HG03520 (cell line): ENCODE data around the gene PDGFC.

Source experiments
- ATAC-seq: cut with Tn5 transposase; IDR thresholded peaks from one replicate; pipeline ENCODE4 v1.9.1; 2021; ENCODE audit warnings: mild to moderate bottlenecking, moderate library complexity; ENCODE audit not compliant: unreplicated experiment

The PDGFC gene

DNA sequence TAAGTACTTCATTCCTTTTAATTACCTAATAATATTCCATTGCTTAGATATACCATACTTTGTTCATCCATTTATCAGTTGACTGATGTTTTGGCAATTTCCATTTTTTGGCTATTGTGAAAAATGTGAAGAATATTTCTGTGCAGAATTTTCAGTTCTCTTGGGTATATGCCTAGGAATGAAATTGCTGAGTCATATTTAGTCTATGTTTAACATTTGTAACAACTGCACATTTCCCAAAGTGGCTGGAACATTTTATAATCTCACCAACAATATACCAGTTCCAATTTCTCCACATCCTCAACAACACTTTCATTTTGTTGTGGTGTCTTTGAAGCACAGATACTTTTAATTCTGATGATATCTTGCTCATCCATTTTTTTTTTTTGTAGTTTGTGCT, 215.5 kb downstream of the PDGFC start:
- no peak for ATAC-seq

DNA sequence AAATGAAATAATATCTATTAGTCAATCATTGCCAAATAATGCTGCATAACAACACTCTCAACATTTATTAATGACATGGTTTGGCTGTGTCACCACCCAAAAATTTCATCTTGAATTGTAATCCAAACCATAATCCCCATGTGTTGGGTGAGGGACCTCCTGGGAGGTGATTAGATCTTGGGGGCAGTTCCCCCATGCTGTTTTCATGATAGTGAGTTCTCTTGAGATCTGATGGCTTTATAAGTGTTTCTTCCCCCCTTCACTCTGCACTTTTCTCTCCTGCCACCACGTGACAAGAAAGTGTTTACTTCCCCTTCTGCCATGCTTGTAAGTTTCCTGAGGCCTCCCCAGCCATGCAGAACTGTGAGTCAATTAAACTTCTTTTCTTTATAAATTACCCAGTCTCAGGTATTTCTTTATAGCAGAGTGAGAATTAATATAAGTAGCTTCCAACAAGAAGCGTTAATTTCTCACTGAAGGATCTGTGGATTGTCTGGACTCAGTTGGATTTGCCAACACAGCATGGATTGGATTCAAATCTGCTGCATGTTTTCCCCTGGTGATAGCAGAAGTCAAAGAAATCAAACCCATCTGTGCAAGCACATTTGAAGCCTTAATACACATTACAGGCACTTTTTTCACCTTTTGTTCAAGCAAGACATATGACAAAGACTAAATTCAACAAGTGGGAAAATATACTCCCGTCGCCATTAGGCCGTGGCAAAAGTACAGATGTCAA, 216.6 kb downstream of the PDGFC start:
- no peak for ATAC-seq

DNA sequence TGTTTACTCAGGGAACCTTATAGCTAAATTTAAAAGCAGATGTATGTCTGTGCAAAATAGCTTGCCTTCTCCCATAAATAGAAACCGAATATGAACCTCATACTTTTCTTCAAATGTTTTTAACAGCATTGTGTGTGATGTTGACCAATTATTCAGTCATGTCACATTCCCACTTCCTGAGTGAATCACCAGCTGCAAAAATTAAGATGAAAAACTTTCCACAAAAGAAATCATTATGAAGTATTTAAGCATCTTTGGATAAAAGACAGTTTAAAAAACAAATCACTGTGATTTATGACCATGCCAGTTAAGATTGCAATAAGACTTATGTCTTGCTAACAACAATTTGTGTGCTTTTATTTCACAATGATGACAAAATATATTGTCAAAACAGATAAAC, 220.1 kb downstream of the PDGFC start:
- no peak for ATAC-seq

DNA sequence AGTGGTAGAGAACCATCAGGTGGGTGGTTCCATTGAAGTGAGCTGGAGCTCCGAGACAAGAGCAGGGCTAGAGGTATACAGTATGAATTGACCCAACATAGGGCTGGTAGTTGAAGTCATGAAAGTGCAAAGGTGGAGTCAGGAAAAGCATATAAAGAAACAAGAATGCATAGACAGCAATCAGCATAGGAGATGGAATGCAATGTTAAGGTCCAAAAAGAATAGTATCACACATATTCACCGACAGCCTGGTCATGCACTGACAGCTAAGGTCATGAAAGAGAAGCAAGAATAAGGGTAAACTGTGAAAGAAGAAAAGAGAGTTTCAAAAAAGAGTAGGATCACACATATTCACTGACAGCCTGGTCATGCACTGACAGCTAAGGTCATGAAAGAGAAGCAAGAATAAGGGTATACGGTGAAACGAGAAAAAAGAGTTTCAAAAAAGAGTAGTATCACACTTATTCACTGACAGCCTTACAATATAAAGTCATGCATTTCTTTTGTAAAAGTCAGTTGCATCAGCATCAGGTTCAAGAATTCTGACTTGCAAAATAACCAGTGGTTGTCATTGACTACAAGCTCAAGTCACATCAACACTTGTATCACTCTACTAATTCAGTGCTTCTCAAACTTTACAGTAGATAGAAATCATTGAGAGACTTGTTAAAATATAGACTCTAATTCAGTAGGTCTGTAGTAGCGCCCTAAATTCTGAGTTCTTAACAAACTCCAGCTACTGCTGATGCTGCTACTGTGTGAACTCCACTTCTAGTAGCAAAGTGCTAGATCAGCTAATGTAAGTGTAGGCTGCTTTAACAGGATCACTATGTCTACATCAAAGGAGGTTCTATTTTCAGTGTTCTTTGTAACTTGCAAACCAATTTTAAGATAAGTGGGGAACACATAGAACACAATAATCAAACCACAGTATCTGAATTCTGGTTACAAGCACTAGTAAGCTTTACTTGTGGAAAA, 221.9 kb downstream of the PDGFC start:
- ATAC-seq, result no peak

DNA sequence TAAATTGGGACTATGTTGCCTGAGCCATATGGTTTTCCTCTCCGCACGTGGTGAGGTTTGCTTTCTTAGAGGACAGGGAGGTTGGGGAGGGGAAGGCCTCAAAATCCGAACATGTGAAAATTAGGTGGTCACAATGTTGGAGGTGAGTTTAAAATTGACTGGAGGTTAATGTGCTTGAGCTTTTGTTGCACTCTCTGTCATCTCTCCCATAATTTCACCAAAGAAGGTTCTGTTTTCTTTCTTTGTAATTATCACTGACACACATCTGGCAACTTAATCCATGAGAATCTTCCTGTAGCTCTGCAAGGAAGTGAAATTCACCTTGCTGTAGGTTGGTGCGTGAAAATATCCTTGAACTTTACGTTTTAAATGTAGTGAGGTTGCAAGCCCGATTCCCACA, 225.5 kb downstream of the PDGFC start:
- no peak for ATAC-seq

DNA sequence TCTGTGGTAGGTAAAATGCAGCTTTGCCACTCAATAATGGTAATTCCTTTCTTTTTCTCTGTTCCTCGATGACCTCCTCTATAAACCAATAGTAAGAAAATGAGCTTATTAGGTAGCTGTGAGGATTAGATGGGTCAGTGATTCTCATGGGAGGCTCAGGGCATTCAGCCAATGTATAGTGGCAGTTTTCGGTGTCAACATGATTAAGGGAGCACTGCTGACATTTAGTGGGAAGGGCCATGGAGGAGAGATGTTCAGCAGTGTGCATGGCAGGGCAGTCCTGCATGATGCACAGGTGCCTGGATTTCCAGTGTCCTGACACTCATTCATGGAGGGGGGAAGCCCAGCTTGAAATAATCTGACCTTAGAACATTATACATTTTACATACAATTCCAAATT, 232.8 kb downstream of the PDGFC start:
- no peak for ATAC-seq

DNA sequence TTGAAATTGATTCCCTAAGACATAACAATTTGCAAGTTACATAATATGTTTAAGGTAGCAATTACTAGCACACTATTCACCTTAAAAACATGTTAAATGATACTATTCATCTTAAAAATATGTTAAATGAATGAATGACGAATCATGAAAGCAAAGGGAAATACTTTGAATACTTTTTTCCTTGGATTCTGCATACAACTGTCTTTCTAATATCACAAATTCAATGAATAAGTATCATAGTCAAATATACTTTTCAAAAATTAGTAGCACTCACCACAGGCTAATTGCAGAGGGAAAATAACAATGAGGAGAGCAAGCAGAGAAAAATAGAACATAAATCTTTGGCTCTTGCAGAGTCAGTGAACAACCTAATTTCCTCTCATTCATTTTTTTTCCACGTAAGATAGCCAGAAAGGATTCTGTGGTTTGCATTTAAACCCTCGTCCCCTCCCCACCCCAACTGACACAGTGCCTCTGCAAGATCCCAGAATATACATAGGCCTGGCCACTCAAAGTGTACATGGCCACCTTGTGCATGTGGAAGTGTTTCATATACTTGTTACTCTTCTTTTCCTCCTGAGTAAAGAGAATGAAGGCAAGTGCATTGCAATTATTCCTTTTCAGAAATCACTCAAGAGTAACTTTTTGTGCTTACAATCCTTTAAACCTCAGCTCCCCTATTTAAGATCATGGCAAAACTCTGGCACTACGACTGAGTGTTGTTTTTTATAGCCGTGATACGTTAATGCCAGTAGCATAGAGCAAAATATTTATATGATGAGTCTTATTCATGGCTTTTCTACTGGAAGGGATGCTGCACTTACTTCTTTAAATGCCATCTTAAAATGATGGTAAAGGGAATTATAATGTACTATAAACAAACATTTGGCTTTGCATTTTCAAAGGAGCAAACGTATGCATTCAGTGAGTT, 236.4 kb downstream of the PDGFC start:
- ATAC-seq, result no peak

DNA sequence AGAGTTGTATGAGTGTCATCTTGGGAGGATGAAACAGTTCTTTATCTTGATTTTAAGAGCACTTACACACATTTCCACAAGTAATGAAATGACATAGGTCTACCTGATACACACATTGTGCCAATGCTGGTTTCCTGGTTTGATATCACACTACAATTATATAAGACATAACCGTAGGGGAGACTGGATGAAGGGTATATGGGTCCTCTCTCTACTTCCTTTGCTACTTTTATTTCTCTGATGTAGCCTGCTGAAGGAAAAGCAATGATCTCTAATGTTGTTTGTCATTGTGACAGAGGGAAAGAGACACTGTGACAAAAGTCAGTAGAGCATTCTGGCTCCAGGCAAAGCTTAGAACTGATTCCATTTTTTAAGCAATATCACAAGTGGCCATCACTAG, 238.0 kb downstream of the PDGFC start:
- no peak for ATAC-seq

DNA sequence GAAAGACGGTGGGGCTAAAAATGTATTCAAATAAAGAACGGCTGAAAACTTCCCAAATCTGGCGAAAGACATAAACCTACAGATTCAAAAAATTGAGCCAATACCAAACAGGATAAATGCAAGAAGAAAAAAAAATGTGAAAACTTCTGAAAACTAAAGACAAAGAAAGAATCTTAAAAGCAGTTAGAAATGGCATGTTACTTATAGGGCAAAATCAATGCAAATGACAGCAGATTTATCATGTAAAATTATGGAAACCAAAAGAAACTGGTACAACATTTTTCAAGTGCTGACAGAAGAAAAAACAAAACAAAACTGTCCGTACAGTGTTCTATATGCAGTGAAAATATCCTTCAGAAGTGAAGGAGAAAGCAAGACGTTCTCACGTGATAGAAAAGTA, 239.0 kb downstream of the PDGFC start:
- no peak for ATAC-seq

DNA sequence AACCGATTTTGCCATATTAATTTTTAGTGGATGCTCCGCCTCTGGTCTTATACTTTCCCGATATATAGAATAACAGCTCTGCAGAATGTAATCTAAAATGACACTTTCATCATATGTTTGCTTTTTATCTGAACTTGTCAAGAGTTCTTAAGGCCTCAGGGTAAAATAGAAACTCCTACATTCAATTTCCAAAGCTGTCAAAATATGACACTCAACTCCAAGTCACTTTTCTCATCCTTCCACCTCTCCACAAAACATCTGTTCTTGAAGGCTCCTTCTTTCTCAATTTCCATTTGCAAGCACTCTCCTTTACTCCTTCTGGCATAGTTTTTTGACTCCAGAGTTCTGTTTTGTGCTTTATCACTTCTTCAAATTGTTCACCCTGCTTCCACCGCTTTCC, 242.2 kb downstream of the PDGFC start:
- ATAC-seq, result no peak

DNA sequence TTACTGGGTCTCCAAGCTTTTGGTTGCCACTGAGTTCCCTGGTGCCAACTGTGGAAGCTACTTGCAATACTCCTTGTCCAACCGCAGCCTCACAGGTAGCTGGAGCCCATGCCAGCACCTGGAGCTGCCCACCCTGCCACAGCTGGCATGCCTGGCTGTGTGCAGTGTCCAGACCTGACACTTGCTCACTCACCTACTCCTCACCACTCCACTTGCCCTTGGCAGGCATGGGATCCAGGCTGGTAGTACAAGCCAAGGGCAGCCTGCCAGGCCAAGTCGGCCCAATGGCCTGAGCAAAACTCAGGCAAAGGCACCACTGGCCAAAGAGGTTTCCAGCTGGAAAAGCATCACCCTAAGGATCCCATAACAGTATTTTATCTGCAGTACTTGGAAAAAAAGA, 246.3 kb downstream of the PDGFC start:
- ATAC-seq, result no peak

DNA sequence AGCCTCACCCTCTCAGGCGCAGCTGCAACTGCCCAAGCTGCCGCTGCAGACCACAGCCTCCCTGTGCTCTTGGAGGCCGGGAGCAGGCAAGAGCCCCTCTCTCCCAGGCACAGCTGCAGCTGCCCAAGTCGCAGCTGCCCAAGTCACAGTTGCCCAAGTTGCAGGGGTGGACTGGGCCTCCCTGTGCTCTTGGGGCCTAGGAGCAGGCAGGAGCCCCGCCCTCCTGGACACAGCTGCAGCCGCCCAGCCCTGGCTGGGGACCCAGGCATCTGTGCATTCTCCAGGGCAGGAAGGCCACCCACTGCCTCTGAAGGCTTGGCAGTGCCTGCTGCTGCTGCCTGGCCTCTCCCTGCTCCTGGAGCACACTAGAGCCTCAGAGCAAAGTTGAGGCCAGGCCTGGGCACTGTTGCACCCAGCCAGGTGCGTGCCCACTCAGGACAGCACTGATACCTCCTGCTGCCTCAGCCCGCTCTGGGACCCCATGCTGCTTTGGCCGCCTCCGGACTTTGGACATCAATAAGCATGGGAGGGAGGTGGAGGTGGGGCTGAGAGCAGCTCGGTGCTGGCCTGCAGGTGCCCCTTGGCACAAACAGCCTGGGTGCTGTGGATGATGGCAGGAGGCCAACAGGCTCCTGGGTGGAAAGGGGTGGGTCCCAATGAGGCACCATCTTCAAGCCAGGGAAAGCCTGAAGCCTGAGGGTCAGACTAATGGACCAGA, 247.5 kb downstream of the PDGFC start:
- no peak for ATAC-seq

DNA sequence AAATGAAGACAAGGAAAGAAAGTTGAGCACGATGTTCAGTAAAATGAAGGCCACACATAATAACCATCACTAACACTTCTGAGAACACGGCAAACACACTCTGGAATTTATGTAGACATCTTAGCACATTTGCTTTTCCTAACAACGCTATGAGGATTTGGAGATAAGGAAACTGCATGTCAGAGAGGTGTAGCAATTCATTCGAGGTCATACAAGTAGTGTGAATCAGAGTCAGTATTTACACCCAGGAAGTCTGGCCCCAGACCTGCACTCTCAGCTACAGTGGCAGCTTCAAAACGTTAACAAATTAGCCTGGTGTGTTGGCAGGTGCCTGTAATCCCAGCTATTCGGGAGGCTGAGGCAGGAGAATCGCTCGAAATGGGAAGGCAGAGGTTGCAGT, 253.4 kb downstream of the PDGFC start:
- no peak for ATAC-seq

DNA sequence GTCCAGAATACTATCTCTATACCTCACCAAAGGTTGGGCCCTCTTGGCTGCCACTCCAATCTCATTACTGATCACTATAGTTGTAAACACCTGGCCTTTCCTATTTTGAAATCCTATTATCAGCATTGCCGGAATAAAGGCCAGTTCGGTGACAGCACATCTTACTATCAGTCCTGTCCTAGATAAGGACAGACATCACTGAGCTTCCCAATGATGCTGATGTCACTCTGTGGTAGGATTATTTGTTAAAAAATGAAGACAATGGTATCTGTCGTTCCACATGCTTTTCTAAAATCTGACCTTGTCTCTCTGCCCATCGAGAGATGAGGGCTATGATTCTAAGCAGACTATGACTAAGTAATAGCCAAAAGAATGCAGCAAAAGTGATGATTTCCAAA, 260.4 kb downstream of the PDGFC start:
- ATAC-seq, result no peak
